Central memory CD4-positive, alpha-beta T cell (primary cell): ENCODE measurements around the gene ANXA7.
"Not testable (repeated sequence)": the region's sequence is repeated elsewhere in the genome, so short reads cannot be mapped to it uniquely, and the experiment has no call there.

ENCODE experiments used
- DNase-seq: peaks from one replicate; pipeline ENCODE4 v3.0.0; 2022

ANXA7 gene

GRCh38 chr10:73407495-73407894 is 6.4 kb downstream of the ANXA7 start:
- no peak for DNase-seq

- no peak for DNase-seq
These were observed 7.0 kb downstream of the ANXA7 start for GRCh38 chr10:73406846-73407245.

GRCh38 chr10:73405556-73405955 is 8.3 kb downstream of the ANXA7 start:
- DNase-seq, result no peak

- no peak for DNase-seq
These were observed 9.2 kb downstream of the ANXA7 start for GRCh38 chr10:73404690-73405089.

GRCh38 chr10:73401636-73402035 is 12.2 kb downstream of the ANXA7 start:
- no peak for DNase-seq

- DNase-seq, result no peak
These were observed 14.8 kb downstream of the ANXA7 start for GRCh38 chr10:73399063-73399462.

GRCh38 chr10:73398024-73398423 is 15.8 kb downstream of the ANXA7 start:
- no peak for DNase-seq

- DNase-seq, result not testable (repeated sequence)
These were observed 19.5 kb downstream of the ANXA7 start for GRCh38 chr10:73394325-73394724.

- no peak for DNase-seq
These were observed 25.6 kb downstream of the ANXA7 start for GRCh38 chr10:73388228-73388627.

GRCh38 chr10:73386583-73386982 is 27.3 kb downstream of the ANXA7 start:
- DNase-seq, result no peak

- DNase-seq, result no peak
These were observed 34.7 kb downstream of the ANXA7 start for GRCh38 chr10:73379064-73379748.

- no peak for DNase-seq
These were observed 37.2 kb downstream of the ANXA7 start for GRCh38 chr10:73376679-73377078.

- DNase-seq, result no peak
These were observed 45.6 kb downstream of the ANXA7 start for GRCh38 chr10:73368238-73368637.

- DNase-seq, result no peak
These were observed 47.2 kb downstream of the ANXA7 start for GRCh38 chr10:73366381-73367298.

- DNase-seq, result no peak
These were observed 48.9 kb downstream of the ANXA7 start for GRCh38 chr10:73364964-73365363.

GRCh38 chr10:73359492-73359891 is 54.4 kb downstream of the ANXA7 start:
- DNase-seq, result no peak

- DNase-seq, result peak; percentile 95
These were observed 55.3 kb downstream of the ANXA7 start, which contains the start of gene CFAP70 for GRCh38 chr10:73358331-73359279. TSS of gene CFAP70 (minus strand) at chr10:73358864. CDS start at chr10:73354796, 4,068 bp downstream.

GRCh38 chr10:73357821-73358220 is 56.0 kb downstream of the ANXA7 start:
- DNase-seq, result no peak

- no peak for DNase-seq
These were observed 56.7 kb downstream of the ANXA7 start for GRCh38 chr10:73357166-73357565.

- no peak for DNase-seq
These were observed 69.6 kb downstream of the ANXA7 start for GRCh38 chr10:73344269-73344668.

GRCh38 chr10:73340121-73340520 is 73.7 kb downstream of the ANXA7 start:
- no peak for DNase-seq

- DNase-seq, result no peak
These were observed 74.4 kb downstream of the ANXA7 start for GRCh38 chr10:73339436-73339835.
